Astrocyte of the spinal cord (primary cell): Measurements from ENCODE around the gene KRTAP10-1.

Experiments used
- DNase-seq: peaks from one replicate; pipeline ENCODE4 v3.0.0; 2011; ENCODE audit warnings: low read depth, low spot score
- H3K4me3 ChIP-seq: 2 replicates; pipeline ENCODE4 v1.5.1; 2011; ENCODE audit warnings: low read depth, mild to moderate bottlenecking, low read length, moderate library complexity
- CTCF ChIP-seq: IDR thresholded peaks from 2 replicates; pipeline ENCODE4 v1.5.1; 2012; ENCODE audit warnings: low read depth, mild to moderate bottlenecking, low read length, inconsistent platforms
- in situ Hi-C: cut with HindIII; loops from 2 replicates; pipeline ENCODE4 v1.10.0; 2017; ENCODE audit warnings: low sequenced_read_pairs

KRTAP10-1 gene

GRCh38 chr21:44534688-44535087 is 5.3 kb downstream of the KRTAP10-1 start:
- no peak for TF ChIP-seq CTCF
- DNase-seq, result no peak
- in situ Hi-C loops, result no loop called here
- no peak overlapping the region for H3K4me3 ChIP-seq

- in situ Hi-C loops, result no loop called here
- H3K4me3 ChIP-seq, result no peak overlapping the region
- no peak for DNase-seq
- no peak for TF ChIP-seq CTCF
Measured at GRCh38 chr21:44533891-44534627, 5.9 kb downstream of the KRTAP10-1 start.

- H3K4me3 ChIP-seq, result no peak overlapping the region
- no peak for TF ChIP-seq CTCF
- in situ Hi-C loops, result no loop called here
- no peak for DNase-seq
Measured at GRCh38 chr21:44533121-44533890, 6.7 kb downstream of the KRTAP10-1 start.

- TF ChIP-seq CTCF, result no peak
- in situ Hi-C loops, result no loop called here
- DNase-seq, result no peak
- no peak overlapping the region for H3K4me3 ChIP-seq
Measured at GRCh38 chr21:44532712-44533111, 7.3 kb downstream of the KRTAP10-1 start.

- H3K4me3 ChIP-seq, result no peak overlapping the region
- in situ Hi-C loops, result no loop called here
- no peak for TF ChIP-seq CTCF
- no peak for DNase-seq
Measured at GRCh38 chr21:44531606-44532564, 8.1 kb downstream of the KRTAP10-1 start.

GRCh38 chr21:44530903-44531605 is 8.9 kb downstream of the KRTAP10-1 start:
- in situ Hi-C loops, result no loop called here
- DNase-seq, result no peak
- no peak for TF ChIP-seq CTCF
- no peak overlapping the region for H3K4me3 ChIP-seq
